ENCODE data around the gene SCG3. TPM values are rescaled to one million over a fixed set of nuclear protein-coding genes. Genes with fewer than 3 reads are reported as not detected.

The SCG3 gene
- total RNA-seq, 1 donor from 2014 or later = 0.40 TPM

- no peak for DNase-seq (ENCODE audit: low spot score)
Observed at GRCh38 chr15:51727141-51727897, 46.0 kb downstream of the SCG3 start.

GRCh38 chr15:51731549-51732267 lies 50.4 kb downstream of the SCG3 start:
- peak; percentile 29 for DNase-seq (ENCODE audit: low spot score)

GRCh38 chr15:51732646-51733045 lies 51.3 kb downstream of the SCG3 start:
- DNase-seq (ENCODE audit: low spot score) = no peak

GRCh38 chr15:51735228-51736010 lies 54.1 kb downstream of the SCG3 start:
- DNase-seq (ENCODE audit: low spot score) = no peak

GRCh38 chr15:51736069-51736468 lies 54.8 kb downstream of the SCG3 start:
- DNase-seq (ENCODE audit: low spot score) = no peak

- peak; percentile 32 for DNase-seq (ENCODE audit: low spot score)
Observed at GRCh38 chr15:51736751-51737521, 55.6 kb downstream of the SCG3 start.

GRCh38 chr15:51737522-51738305 lies 56.4 kb downstream of the SCG3 start, which contains the start of gene LYSMD2:
Gene LYSMD2, minus strand, starts transcription at chr15:51737655. Its CDS starts 33 bp downstream, at chr15:51737622.
- peak; percentile 76 for DNase-seq (ENCODE audit: low spot score)

- no peak for DNase-seq (ENCODE audit: low spot score)
Observed at GRCh38 chr15:51738553-51738952, 57.2 kb downstream of the SCG3 start.

- DNase-seq (ENCODE audit: low spot score) = no peak
Observed at GRCh38 chr15:51739061-51739712, 57.9 kb downstream of the SCG3 start.

GRCh38 chr15:51749307-51749706 lies 68.0 kb downstream of the SCG3 start:
- DNase-seq (ENCODE audit: low spot score) = no peak

- DNase-seq (ENCODE audit: low spot score) = no peak
Observed at GRCh38 chr15:51750186-51750585, 68.9 kb downstream of the SCG3 start.

GRCh38 chr15:51750792-51751696 lies 69.7 kb downstream of the SCG3 start, which contains the start of gene TMOD2:
Gene TMOD2, plus strand, starts transcription at chr15:51751597. Its CDS starts 14,845 bp downstream, at chr15:51766442.
- peak; percentile 40 for DNase-seq (ENCODE audit: low spot score)

- no peak for DNase-seq (ENCODE audit: low spot score)
Observed at GRCh38 chr15:51751697-51752683, 70.7 kb downstream of the SCG3 start.

GRCh38 chr15:51752888-51753287 lies 71.6 kb downstream of the SCG3 start:
- DNase-seq (ENCODE audit: low spot score) = no peak

- DNase-seq (ENCODE audit: low spot score) = no peak
Observed at GRCh38 chr15:51754267-51754666, 73.0 kb downstream of the SCG3 start.

- no peak for DNase-seq (ENCODE audit: low spot score)
Observed at GRCh38 chr15:51755790-51756189, 74.5 kb downstream of the SCG3 start.

- DNase-seq (ENCODE audit: low spot score) = no peak
Observed at GRCh38 chr15:51756482-51756881, 75.2 kb downstream of the SCG3 start.

GRCh38 chr15:51757450-51757849 lies 76.1 kb downstream of the SCG3 start:
- DNase-seq (ENCODE audit: low spot score) = no peak

Measured in mucosa of gallbladder (tissue), 1 donor.